Endothelial cell of umbilical vein (primary cell): Measurements from ENCODE around the gene APBA2. TPM values are rescaled to one million over a fixed set of nuclear protein-coding genes. Genes with fewer than 3 reads are reported as not detected.

Experiments used
- BruUV-seq: library from RNA; stranded (reverse); fragments of 400-500 nt; replicated peaks from 2 replicates; lab custom pipeline; 2021; lab: Mats Ljungman, UMichigan
- CTCF ChIA-PET: fragments of 300-600, 350-600 bp; sonication (Branson Sonifier 250); formaldehyde crosslinking; loops from one replicate; lab custom pipeline; 2021; ENCODE audit warnings: antibody characterized with exemption, inconsistent platforms; lab: Charles Lee
- POLR2A ChIA-PET: fragments of 300-600, 350-600 bp; sonication (Branson Sonifier 250); formaldehyde crosslinking; loops from one replicate; lab custom pipeline; 2021; ENCODE audit warnings: antibody characterized with exemption, inconsistent platforms; lab: Charles Lee
- DNase-seq: peaks from one replicate; pipeline ENCODE4 v3.0.0-alpha.2; 2011; ENCODE audit warnings: low read depth, low spot score
- FAIRE-seq: peaks from 2 replicates; lab custom pipeline; 2011; peaks lifted over from hg19 to GRCh38; lab: Jason Lieb, UNC
- H2AFZ ChIP-seq: 2 replicates; pipeline ENCODE4 v1.6.0; 2012; ENCODE audit warnings: low read depth, low read length, control low read depth, inconsistent platforms
- H3K27ac ChIP-seq: 2 replicates; pipeline ENCODE4 v1.5.1; 2011; ENCODE audit warnings: low read depth, mild to moderate bottlenecking, control low read depth, low read length, moderate library complexity; ENCODE audit not compliant: insufficient read depth
- H3K27me3 ChIP-seq, 2 experiments: 2 replicates each; pipeline versions ENCODE4 v1.6.0 to v1.6.1; 2011; ENCODE audit warnings: low read length in 2 of 2, mixed read lengths in 1 of 2; ENCODE audit not compliant: control insufficient read depth in 2 of 2, insufficient read depth in 2 of 2
- H3K36me3 ChIP-seq, 2 experiments: 2 replicates in 1 of 2; 3 replicates in 1 of 2; pipeline ENCODE4 v1.5.1; 2011; ENCODE audit warnings: low read length in 2 of 2, mild to moderate bottlenecking in 1 of 2, moderate library complexity in 1 of 2; ENCODE audit not compliant: control insufficient read depth in 2 of 2, insufficient read depth in 2 of 2; ENCODE audit errors: extremely low read depth in 1 of 2
- H3K4me1 ChIP-seq: 3 replicates; pipeline ENCODE4 v1.5.1; 2011; ENCODE audit warnings: mild to moderate bottlenecking, low read length; ENCODE audit not compliant: control insufficient read depth, insufficient read depth; ENCODE audit errors: extremely low read depth
- H3K4me2 ChIP-seq: 2 replicates; pipeline ENCODE4 v1.6.1; 2011; ENCODE audit warnings: low read length, control low read depth, mixed read lengths; ENCODE audit not compliant: insufficient read depth
- H3K4me3 ChIP-seq, 3 experiments: fragments of 200-600 bp in 1 of 3; sonication (generic), shearing (Covaris generic) in 1 of 3; replicated peaks in 1 of 3; 2 replicates each; pipeline ENCODE4 v1.5.1; 2011 to 2016; ENCODE audit warnings: control low read depth in 3 of 3, low read length in 3 of 3, mild to moderate bottlenecking in 2 of 3, inconsistent platforms in 1 of 3, low read depth in 1 of 3, moderate library complexity in 1 of 3; ENCODE audit not compliant: insufficient read depth in 1 of 3
- H3K79me2 ChIP-seq: 2 replicates; pipeline ENCODE4 v1.6.0; 2012; ENCODE audit warnings: low read length, inconsistent platforms; ENCODE audit not compliant: control insufficient read depth, insufficient read depth
- H3K9ac ChIP-seq: replicated peaks from 2 replicates; pipeline ENCODE3; 2011; ENCODE audit warnings: low read length, control low read depth; ENCODE audit not compliant: insufficient read depth; ENCODE audit errors: extremely low read depth
- H3K9me1 ChIP-seq: replicated peaks from 3 replicates; pipeline ENCODE4 v1.6.0; 2011; ENCODE audit warnings: mild to moderate bottlenecking, low read length; ENCODE audit not compliant: control insufficient read depth, insufficient read depth; ENCODE audit errors: extremely low read depth
- H3K9me3 ChIP-seq: replicated peaks from 2 replicates; pipeline ENCODE4 v1.5.1; 2012; ENCODE audit warnings: low read length, inconsistent platforms; ENCODE audit not compliant: control insufficient read depth, insufficient read depth
- H4K20me1 ChIP-seq: replicated peaks from 2 replicates; pipeline ENCODE3; 2011; ENCODE audit warnings: mild to moderate bottlenecking, low read length; ENCODE audit not compliant: control insufficient read depth, insufficient read depth; ENCODE audit errors: extremely low read depth
- EZH2 ChIP-seq: IDR thresholded peaks from 2 replicates; pipeline ENCODE4 v1.6.1; 2012; ENCODE audit warnings: borderline replicate concordance, low read depth, mild to moderate bottlenecking, moderate library complexity, low read length, inconsistent platforms; ENCODE audit not compliant: severe bottlenecking
- FOS ChIP-seq: IDR thresholded peaks from 2 replicates; pipeline ENCODE4 v1.6.1; 2011; ENCODE audit warnings: mild to moderate bottlenecking, low read length, moderate library complexity, borderline replicate concordance; ENCODE audit not compliant: insufficient read depth
- GATA2 ChIP-seq: IDR thresholded peaks from 2 replicates; pipeline ENCODE4 v1.7.0; 2011; ENCODE audit warnings: low read depth, mild to moderate bottlenecking, moderate library complexity, mixed read lengths, low read length; ENCODE audit not compliant: insufficient read length, insufficient read depth
- JUN ChIP-seq: IDR thresholded peaks from 2 replicates; pipeline ENCODE4 v1.6.1; 2011; ENCODE audit warnings: borderline replicate concordance, low read depth; ENCODE audit not compliant: insufficient read length, insufficient read depth
- MYC ChIP-seq: IDR thresholded peaks from one replicate; pipeline ENCODE4 v1.6.1; 2011; ENCODE audit warnings: mild to moderate bottlenecking, low read depth, low read length
- POLR2A ChIP-seq: IDR thresholded peaks from 2 replicates; pipeline ENCODE4 v1.6.1; 2012; ENCODE audit warnings: low read depth, mild to moderate bottlenecking, control low read depth, low read length
- POLR2AphosphoS5 ChIP-seq: IDR thresholded peaks from 2 replicates; pipeline ENCODE4 v1.6.1; 2012; ENCODE audit warnings: low read depth, mild to moderate bottlenecking, control low read depth, low read length, moderate library complexity; ENCODE audit not compliant: insufficient read depth
- dilution Hi-C: fragments of 300-500 bp; cut with MboI; formaldehyde crosslinking; loops from one replicate; pipeline ENCODE4 v1.15.0; 2019; ENCODE audit warnings: low sequenced_read_pairs; ENCODE audit not compliant: extremely low pct_ligation_motif_present
- intact Hi-C: fragments of 100-400 bp; cut with micrococcal nuclease; formaldehyde crosslinking; loops from one replicate; pipeline ENCODE4 v1.10.0; 2022
- polyA plus RNA-seq, 4 experiments: library from polyadenylated mRNA; depleted of rRNA in 3 of 4; stranded (reverse) in 3 of 4; unstranded in 1 of 4; fragments of >200 nt; gene quantifications; 2 replicates each; pipeline versions ENCODE4 v1.2.1 to v1.2.3, GENCODE V29; 2011 to 2012; ENCODE audit warnings: missing spikeins in 1 of 4
- total RNA-seq: library from RNA; stranded (reverse); gene quantifications from 2 replicates; pipeline ENCODE4 v1.2.3, GENCODE V29; 2021
- TF ChIP-seq, protein P1 (sequence below), 2 donors: IDR thresholded peaks; 1 replicate in 1 of 2; 2 replicates in 1 of 2; pipeline ENCODE4 v1.5.1; 2011; ENCODE audit warnings: low read length in 2 of 2, mild to moderate bottlenecking in 2 of 2, moderate library complexity in 2 of 2, control low read depth in 1 of 2, inconsistent platforms in 1 of 2, low read depth in 1 of 2; ENCODE audit not compliant: insufficient read depth in 1 of 2; ENCODE audit errors: extremely low read depth in 1 of 2
- TF ChIP-seq, protein P2 (sequence below): IDR thresholded peaks from 2 replicates; pipeline ENCODE4 v1.6.1; 2011; ENCODE audit not compliant: insufficient read depth, insufficient read length

The APBA2 gene
- total and polyA plus RNA-seq, 2 donors (not counting 3 experiments of a cell fraction or from before 2014, with no cell fraction given) = 5.7 to 11.1 TPM

DNA sequence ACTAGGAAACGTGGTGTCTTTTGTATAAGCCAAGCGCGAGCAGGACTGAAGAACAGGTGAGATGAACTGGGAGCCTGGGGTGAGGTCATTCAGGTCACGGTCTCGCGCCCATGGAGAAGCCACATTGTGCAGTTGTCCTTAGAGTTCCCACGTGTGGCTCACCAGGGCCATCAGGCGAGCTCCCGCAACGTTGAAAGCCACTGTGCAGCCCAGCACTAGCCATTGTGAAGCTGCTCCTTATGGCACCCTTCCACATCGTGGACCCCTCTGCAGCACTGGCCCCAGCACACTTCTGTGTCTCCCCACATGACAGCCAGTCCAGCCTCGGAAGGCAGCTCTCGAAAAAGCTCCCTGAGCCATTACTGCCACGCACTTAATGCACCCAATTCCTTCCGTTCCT lies 7.6 kb upstream of the APBA2 start:
- Histone ChIP-seq H3K4me1 (no peaks in the 10 kb centered on the region), H3K9me1 (no peaks in the 10 kb centered on the region), H3K9me3 (no peaks in the 10 kb centered on the region), H3K4me3 (no peak overlapping the region), H3K4me2 (no peak overlapping the region), H3K27me3 (no peaks in the 10 kb centered on the region), H4K20me1 (no peaks in the 10 kb centered on the region), H2AFZ (no peak overlapping the region), H3K9ac (no peak overlapping the region), H3K36me3 (no peaks in the 10 kb centered on the region), H3K79me2 (no peaks in the 10 kb centered on the region), H3K27ac (no peak overlapping the region)
- ChIA-PET CTCF (no interaction called here), POLR2A (no interaction called here)
- TF ChIP-seq FOS (no peak), GATA2 (no peak)
- intact Hi-C loops (no loop called here), dilution Hi-C loops (no loop called here)
- no peak for FAIRE-seq
- DNase-seq = no peak
- BruUV-seq = no TSS peak

DNA sequence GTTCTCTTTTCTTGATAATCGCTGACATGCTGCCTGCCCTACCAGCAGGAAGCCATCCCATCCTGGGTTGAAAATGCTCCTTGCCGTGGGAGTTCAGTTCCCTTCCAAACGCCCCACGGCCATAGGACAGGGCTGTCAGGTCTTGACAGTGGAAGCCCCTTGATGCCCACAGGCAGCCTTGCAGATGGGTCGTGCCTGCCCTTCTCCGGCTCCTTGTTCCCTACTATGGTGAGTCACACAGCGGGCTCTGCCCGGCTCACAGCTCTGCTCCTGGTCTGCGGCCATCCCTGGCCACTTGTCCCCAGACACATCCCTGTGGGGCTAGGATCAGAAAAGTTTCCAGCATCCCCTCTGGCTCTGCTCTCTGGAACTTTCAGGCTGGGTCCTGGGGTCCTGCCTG lies 6.2 kb upstream of the APBA2 start:
- intact Hi-C loops (no loop called here), dilution Hi-C loops (no loop called here)
- Histone ChIP-seq H3K9me3 (no peaks in the 10 kb centered on the region), H3K79me2 (no peaks in the 10 kb centered on the region), H3K4me1 (no peaks in the 10 kb centered on the region), H3K27me3 (no peaks in the 10 kb centered on the region), H3K9ac (no peak overlapping the region), H2AFZ (no peak overlapping the region), H4K20me1 (no peaks in the 10 kb centered on the region), H3K4me3 (no peak overlapping the region), H3K27ac (no peak overlapping the region), H3K36me3 (no peaks in the 10 kb centered on the region), H3K4me2 (no peak overlapping the region), H3K9me1 (no peaks in the 10 kb centered on the region)
- CTCF ChIA-PET = no interaction called here
- TF ChIP-seq JUN = no peak
- no peak for TF ChIP-seq POLR2A
- no peak for TF ChIP-seq MYC
- no peak for TF ChIP-seq POLR2AphosphoS5
- no peak for TF ChIP-seq EZH2
- no peak for TF ChIP-seq FOS
- TF ChIP-seq, protein P1, sequence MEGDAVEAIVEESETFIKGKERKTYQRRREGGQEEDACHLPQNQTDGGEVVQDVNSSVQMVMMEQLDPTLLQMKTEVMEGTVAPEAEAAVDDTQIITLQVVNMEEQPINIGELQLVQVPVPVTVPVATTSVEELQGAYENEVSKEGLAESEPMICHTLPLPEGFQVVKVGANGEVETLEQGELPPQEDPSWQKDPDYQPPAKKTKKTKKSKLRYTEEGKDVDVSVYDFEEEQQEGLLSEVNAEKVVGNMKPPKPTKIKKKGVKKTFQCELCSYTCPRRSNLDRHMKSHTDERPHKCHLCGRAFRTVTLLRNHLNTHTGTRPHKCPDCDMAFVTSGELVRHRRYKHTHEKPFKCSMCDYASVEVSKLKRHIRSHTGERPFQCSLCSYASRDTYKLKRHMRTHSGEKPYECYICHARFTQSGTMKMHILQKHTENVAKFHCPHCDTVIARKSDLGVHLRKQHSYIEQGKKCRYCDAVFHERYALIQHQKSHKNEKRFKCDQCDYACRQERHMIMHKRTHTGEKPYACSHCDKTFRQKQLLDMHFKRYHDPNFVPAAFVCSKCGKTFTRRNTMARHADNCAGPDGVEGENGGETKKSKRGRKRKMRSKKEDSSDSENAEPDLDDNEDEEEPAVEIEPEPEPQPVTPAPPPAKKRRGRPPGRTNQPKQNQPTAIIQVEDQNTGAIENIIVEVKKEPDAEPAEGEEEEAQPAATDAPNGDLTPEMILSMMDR (IDR thresholded peaks at IDR 0.05; ENCODE audit: extremely low read depth in 1 of 2, insufficient read depth in 1 of 2, low read depth in 1 of 2, low read length in 2 of 2) = no peak
- TF ChIP-seq GATA2 = no peak
- TF ChIP-seq, protein P2, sequence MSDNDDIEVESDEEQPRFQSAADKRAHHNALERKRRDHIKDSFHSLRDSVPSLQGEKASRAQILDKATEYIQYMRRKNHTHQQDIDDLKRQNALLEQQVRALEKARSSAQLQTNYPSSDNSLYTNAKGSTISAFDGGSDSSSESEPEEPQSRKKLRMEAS = no peak
- no TSS peak for BruUV-seq
- no peak for DNase-seq
- POLR2A ChIA-PET = no interaction called here
- no peak for FAIRE-seq
